HUDEP-2 (cell line): Measurements from ENCODE around the gene PSAT1.
A peak's percentile ranks its signal among the peaks of the same experiment; 100 is the strongest.

ENCODE experiments used
- DNase-seq, 76 experiments: peaks; one replicate each; lab custom pipeline; 2025; ENCODE audit not compliant: unreplicated experiment in 76 of 76; lab: John Stamatoyannopoulos, UW

PSAT1 gene

GRCh38 chr9:78314953-78315870 lies 18.3 kb downstream of the PSAT1 start:
- DNase-seq = no peak

DNA sequence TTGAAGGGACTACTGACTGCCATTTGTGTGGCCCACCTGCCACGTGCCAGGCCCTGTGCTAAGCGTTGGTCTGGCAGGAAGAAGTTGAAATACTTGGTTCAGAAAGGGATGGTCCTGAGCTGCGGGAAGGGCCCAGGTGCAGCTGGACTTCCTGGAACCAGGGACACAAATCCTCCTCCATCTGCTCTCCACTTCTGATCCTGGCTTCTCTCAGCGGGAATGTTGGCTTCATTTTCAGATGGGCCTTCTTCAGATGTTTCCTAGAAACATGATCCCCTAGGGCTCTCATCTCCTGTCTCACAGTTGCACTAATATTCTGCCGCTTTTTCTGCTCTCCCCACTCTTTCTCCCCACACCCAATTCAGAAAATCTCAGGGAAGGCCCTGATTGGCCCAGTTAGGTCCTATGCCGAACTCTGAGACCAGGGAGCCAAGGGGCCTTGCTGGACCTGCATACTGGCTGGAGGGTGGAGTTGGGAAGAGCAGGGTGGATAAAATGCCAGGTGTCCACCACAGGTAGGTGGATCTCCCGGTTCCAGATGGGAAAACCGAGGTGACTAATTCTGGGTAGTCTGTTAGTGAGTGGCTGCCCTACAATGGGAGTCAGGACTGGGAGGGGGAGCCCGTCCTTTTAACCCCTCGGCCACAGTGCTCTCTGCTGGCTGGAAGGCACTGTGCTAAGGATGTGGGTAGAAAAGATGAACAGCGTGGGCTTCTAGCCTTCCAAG lies 19.4 kb downstream of the PSAT1 start:
- no peak for DNase-seq

DNA sequence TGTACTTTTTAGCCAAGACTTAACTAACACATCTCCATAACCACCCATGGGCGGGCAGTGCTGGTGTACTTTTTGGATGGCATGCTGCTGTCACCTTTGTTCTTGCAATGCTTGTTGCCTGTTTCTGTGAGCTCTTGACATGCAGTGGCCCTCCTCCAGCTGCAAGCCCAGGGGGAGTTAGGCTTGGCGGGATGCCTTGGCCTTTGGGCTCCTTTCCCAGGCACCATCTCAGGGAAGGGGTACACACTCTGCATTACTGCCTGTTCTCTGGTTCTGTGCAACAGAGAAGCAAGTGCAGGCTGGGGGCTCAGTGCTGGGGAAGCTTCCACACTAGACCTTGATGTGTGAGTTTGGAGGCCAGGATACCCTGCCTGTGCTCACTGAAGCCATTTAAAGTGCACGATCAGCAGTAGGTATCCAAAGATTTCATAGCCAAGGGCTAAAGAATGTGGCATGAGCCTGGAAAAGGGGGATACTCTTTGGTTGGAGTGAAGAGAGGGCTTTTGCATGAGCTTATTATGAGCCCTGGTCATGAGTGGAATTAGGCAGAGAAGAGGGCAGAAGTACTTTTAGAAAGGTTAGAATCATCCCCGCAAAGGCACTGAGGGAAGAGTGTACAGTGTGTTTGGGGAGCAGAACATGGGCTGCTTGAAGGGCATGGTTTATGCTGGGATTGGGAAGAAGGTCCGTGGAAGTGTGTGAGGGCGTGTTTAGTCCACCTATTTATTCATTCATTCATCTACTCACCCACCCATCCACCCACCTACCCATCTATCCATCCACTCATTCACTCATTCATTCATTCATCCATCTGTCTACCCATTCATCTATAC lies 22.5 kb downstream of the PSAT1 start:
- no peak for DNase-seq

- no peak for DNase-seq
These were observed 23.2 kb downstream of the PSAT1 start for GRCh38 chr9:78320030-78320693.

- no peak for DNase-seq
These were observed 24.1 kb downstream of the PSAT1 start for GRCh38 chr9:78320875-78321496.

- no peak for DNase-seq
These were observed 24.6 kb downstream of the PSAT1 start for GRCh38 chr9:78321505-78321904.

DNA sequence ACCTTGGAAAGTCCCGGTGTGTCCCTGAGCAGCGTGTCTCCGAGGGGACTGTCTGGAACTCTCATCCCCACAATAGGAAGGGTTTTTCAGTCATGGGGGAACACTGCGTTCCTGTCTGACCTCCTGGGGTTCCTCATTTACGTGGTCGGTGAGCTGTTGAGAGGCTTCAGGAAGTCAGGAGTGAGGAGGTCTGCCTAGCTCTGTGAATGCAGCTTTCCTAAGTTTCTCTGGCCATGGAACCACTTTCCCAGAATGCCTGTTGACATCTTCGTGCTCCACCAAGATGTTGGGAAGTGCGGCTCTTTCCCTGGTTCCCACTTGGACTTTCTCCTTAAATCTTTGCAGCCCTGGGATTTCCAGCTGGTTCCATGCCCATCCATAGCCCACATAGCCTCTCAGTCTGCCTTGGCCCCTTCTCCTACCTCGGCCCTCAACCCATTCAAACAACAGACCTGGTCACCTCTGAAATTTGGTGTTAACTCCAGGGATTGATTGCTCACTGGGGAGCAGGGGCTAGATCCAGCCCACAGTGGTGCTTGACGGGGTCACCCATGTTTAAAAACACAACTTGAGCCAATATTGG lies 27.2 kb downstream of the PSAT1 start:
- no peak for DNase-seq

GRCh38 chr9:78324682-78325081 lies 27.8 kb downstream of the PSAT1 start:
- DNase-seq = no peak

DNA sequence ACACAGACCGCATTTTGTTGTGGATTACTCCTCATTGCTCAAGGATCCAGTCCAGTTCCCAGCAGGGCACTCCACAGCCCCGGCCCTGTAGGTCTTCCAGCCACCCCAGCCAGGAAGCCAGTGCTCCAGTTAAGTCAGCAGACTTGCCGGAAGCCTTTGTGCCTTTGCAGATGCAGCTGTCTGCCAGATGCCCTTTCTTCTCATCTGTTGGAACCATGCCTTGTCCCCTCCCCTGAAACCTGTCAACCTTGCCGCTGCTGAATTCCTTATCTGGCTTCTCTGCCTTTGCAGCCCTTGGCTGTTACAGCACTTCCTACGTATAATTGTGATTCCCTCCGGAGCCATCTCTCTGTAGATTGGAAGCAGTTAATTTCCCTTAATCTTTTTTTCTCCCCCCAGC lies 28.4 kb downstream of the PSAT1 start:
- DNase-seq = peak in 73 of 76 experiments; percentile 9 to 89 (median 54)

- DNase-seq = no peak
These were observed 29.0 kb downstream of the PSAT1 start for GRCh38 chr9:78325846-78326360.

DNA sequence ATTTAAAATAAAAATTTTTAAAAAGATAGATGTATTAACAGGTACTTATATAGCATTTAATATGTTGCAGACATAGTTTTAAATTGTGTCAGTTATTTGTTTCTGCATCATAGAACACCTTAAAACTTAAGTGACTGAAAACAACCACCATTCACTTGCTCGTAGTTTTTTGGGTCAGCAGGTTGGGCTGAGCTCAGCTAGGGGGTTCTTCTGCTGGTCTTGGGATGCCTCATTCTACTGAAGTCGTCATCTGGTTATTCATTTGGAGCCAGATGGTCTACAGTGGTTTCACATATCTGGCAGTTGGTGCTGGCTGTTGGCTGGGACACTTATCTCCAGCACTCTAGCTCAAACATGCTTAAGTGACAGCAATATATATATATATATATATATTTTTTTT lies 29.6 kb downstream of the PSAT1 start:
- no peak for DNase-seq

- DNase-seq = no peak
These were observed 35.5 kb downstream of the PSAT1 start for GRCh38 chr9:78332381-78332780.

- no peak for DNase-seq
These were observed 51.9 kb downstream of the PSAT1 start for GRCh38 chr9:78348848-78349247.

- DNase-seq = no peak
These were observed 54.9 kb downstream of the PSAT1 start for GRCh38 chr9:78351816-78352215.

DNA sequence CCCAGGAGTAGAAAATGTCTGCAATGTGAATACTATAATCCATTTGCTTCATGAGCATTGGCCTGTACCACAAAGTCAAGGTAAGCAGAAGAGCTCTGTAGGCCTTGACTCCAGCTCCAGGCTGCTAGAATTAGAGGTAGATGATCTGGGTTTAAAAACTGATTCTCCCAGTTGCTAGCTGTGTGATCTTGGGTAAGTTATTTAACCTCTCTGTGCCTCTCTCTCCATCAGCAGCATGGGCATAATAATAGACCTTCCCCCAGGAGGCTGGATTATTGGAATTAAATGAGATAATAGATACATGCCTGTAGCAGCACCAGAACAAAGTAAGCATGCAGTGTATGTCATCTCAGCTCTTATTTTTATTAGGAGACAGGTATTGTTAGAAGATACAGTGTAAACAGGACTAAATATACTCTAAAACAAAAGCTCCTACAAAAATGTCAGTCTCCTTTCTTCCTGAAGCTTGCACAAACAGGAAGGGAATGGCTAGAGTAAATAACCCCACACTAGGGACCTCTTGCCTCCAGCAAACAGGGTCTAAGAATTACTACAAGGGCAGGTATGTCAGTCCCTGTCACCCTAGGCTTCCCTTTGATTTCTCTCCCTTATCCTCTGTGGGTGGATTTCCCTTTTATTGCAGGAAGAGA lies 57.5 kb downstream of the PSAT1 start:
- DNase-seq = no peak

DNA sequence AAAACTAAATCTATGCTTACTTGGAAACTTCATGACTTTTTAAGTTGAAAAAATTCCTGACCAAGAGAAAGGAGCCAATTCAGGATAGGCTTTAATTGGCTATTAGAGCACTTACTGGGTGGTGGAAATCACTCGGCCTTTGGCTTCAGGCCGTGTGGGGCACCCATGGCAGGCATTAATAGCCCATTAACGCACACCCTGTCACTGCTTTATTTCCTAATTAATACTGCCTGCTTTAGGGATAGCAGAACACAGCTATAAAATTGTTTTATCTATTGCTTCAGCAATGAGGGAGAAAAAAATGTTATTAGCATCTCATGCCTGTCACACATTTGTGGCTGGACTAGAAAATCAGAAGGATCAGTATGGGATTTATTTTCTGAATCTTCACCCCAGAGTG lies 58.1 kb downstream of the PSAT1 start:
- DNase-seq = no peak

DNA sequence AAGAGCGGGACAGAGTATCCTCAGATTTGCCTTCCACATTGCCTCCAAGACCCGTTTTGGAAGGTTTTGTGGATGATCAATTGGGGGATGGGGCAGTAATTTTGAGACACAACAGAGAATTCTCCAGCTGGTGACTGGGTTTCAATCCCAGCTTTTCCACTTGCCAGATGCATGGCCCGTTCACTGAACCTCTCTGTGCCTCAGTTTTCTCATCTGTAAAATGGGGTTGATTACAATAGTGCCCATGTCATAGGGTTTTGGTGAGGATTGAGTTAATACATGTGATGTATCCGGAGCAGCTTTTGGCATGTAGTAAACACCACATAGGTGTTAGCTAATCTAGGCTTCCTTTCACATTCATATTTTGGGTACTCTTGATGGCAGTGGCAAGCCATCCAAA lies 59.7 kb downstream of the PSAT1 start:
- DNase-seq = no peak

- DNase-seq = no peak
These were observed 60.4 kb downstream of the PSAT1 start for GRCh38 chr9:78357165-78357873.
